GM21381 (cell line): ENCODE results near the gene KLHDC4.
"Not testable (repeated sequence)": the region's sequence is repeated elsewhere in the genome, so short reads cannot be mapped to it uniquely, and the experiment has no call there.

Experiments
- ATAC-seq: cut with Tn5 transposase; IDR thresholded peaks from one replicate; pipeline ENCODE4 v1.9.1; 2021; ENCODE audit warnings: mild to moderate bottlenecking, moderate library complexity; ENCODE audit not compliant: unreplicated experiment

Gene KLHDC4

GRCh38 chr16:87788730-87789436 lies 23.1 kb upstream of the KLHDC4 start:
- not testable (repeated sequence) for ATAC-seq

DNA sequence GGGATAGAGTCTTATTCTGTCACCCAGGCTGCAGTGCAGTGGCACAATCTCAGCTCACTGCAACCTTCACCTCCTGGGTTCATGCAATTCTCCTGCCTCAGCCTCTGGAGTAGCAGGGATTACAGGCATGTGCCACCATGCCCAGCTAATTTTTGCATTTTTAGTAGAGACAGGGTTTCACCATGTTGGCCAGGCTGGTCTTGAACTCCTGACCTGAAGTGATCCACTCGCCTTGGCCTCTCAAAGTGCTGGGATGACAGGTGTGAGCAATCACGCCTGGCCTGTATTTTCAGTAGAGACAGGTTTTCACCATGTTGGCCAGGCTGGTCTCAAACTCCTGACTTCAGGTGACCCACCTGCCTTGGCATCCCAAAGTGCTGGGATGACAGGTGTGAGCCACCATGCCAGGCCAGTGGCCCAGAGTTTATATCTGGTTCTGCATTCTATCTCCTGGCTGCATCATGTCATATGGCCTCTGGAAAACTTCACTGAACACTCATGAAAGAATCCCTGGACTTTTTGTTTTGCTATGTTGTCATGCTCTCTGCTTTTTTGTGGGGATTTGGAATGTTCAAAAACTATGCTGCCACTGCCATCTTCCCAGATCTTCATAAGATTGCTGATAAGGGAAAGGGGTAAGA lies 21.8 kb upstream of the KLHDC4 start:
- not testable (repeated sequence) for ATAC-seq

- no peak for ATAC-seq
Measured at GRCh38 chr16:87784812-87785211, 19.0 kb upstream of the KLHDC4 start.

DNA sequence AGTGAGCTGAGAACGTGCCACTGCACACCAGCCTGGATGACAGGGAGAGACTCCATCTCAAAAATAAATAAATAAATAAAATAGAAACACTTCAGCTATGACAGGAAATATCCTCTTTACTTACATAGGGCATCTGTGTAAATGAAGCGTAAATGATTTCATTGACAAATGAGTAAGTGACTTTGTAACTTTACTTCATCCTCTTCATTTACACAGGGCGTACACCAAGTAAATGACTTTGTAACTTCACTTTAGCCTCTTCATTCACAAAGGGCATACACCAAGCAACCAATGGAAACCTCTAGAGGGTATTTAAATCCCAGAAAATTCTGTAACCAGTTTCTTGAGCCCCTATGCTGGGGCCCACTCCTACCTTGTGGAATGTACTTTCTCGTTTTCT lies 16.2 kb upstream of the KLHDC4 start:
- ATAC-seq: no peak

DNA sequence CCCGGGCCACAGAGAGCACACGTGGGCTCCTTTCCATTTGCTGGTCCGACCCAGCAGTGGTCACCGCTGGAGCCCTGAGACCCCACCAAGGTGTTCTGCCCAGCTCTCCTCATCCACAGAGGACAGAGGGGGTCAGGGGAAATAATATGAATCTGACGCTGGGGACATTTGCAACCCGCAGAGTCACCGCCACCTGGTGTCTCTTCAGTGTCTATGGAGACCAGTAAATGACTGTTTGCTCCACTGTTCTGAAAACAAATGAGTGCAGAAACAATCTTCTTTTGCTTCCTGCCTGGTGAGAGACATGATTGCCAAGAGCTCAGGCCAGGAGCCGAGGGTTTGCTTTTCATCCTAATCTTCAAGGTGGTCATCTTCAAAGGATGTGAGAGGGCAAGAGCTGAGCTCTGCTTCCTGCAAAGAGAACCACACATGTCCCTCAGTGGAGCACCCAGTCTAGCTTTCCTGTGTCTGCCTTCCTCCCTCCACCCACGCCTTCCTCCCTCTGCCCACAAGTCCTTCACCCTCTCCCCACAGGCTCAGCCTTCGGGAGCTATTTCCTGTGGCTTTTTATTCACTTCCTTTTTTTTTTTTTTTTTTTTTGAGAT lies 14.7 kb upstream of the KLHDC4 start:
- no peak for ATAC-seq

DNA sequence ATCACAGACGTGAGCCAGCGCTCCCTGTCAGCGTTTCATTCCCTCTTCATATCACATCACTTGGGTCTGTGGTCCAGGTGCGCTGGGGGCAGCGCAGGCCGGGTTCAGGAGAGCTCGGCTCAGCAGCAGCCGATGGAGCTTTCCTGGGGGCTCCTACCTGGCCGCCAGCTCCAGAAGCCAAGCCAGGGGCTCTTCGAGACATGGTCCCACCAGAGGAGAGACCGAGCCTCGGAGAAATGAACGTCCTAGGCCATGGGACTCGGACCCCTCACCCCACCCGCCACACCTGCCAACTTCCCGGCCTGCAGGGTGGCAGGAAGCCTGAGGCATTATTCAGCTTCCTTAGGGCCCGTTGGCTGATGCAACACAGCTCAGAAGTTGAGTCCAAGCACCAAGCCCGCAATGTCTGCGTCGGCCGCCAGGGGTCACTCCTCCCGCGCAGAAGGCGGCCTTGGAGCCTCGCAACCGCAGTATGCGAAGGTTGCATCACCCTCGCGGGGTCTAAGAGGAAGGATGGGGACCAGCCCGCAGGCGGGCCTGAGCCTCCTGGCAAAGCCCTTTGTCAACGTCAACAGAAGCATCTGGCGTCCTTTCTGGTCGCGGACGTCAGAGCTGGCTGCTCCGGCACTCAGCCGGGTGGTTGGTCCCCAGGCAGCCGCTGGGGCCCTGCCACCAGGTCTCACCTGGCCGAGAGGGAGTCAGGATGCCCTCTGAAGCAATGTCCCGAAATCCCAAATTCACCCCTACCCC lies 13.2 kb upstream of the KLHDC4 start:
- ATAC-seq: peak; percentile 57

DNA sequence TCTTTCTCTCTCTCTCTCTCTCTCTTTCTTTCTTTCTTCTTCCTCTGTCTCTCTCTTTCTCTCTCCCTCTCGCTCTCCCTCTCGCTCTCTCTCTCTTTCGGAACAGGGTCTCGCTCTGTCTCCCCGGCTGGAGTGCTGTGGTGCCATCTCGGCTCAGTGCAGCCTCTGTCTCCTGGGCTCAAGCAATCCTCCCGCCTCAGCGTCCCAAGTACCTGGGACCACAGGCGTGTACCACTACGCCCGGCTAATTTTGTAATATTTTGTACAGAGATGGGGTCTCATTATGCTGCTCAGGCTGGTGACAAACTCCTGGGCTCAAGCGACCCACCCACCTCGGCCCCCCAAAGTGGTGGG lies 12.7 kb upstream of the KLHDC4 start:
- ATAC-seq: no peak

GRCh38 chr16:87773836-87774235 lies 8.1 kb upstream of the KLHDC4 start:
- ATAC-seq: not testable (repeated sequence)

- ATAC-seq: not testable (repeated sequence)
Measured at GRCh38 chr16:87767456-87767855, 1.7 kb upstream of the KLHDC4 start.

DNA sequence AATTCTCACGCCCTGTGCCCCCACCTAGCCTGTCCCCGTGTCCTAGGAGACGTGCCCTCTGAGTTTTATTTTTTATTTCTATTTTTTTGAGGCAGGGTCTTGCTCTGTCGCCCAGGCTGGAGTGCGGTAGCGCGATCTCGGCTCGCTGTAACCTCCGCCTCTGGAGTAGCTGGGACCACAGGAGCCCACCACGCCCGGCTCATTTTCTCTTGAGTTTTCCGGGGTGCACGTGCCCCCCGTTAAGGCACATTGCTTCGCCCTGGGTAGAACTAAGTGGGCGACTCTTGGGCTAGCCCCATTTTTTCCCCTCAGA lies 655 bp upstream of the KLHDC4 start:
- ATAC-seq: no peak

- ATAC-seq: peak; percentile 36
Measured at GRCh38 chr16:87765473-87765775, 362 bp downstream of the KLHDC4 start.

DNA sequence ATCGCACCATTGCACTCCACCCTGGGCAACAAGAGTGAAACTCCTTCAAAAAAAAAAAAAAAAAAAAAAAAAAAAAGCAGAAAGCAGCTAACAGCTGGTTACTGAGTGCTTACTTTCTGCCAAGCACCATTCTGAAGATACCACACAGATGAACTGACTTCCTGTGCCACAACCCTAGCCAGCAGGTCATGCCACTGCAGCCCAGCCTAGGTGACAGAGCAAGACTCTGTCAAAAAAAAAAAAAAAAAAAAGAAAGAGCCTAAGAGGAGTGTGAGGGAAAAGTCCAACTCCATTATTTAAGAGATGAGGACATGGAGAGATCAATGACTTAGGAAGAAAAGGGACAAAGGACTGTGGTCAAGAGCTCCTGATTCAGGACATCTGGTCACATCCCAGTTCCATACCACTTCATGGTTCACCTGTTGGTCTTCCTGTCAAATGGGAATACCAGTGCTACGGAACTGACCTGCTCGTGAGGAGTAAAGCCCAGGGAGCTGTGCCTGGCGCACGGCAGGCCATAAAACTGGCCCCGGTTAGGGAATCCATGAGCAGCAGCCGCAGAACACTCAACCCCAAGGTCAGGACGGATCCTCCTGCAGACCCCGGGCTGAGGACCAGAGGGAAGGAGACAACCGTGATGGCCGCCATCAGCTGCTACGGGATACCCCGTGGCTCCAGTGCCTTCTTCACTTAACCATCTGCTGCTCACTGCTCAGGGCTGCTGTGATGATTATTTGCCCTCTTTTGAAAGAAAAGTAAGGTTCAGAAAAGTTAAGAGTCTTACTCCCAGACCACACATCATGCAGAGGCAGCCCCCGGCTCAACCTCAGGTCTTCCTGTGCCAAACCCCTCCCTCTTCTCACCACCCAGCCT lies 950 bp downstream of the KLHDC4 start:
- peak; percentile 13 for ATAC-seq

- ATAC-seq: no peak
Measured at GRCh38 chr16:87762620-87763019, 3.2 kb downstream of the KLHDC4 start.

DNA sequence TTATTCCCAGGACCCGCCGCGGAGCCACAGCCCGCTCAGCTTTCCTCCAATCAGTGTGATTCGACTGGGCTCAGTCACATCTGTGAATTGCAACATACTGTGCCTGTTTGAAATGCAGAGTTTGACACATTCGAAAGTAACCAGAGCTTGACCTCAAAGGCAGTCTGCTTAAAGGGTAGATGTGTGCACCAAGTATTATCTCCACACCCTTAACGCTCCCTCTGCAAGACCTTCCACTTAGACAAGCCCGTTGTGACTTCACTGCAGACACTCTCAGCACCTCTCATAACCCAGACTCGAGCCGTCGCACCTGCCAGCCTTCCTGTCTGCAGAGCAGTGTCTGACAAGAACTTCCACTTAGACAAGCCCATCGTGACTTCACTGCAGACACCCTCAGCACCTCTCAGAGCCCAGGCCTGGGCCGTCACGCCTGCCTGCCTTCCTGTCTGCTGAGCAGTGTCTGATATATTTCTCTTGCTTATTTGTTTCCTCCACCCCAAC lies 3.7 kb downstream of the KLHDC4 start:
- ATAC-seq: no peak

GRCh38 chr16:87761060-87761459 lies 4.7 kb downstream of the KLHDC4 start:
- no peak for ATAC-seq

GRCh38 chr16:87757841-87758426 lies 7.9 kb downstream of the KLHDC4 start:
- ATAC-seq: no peak

DNA sequence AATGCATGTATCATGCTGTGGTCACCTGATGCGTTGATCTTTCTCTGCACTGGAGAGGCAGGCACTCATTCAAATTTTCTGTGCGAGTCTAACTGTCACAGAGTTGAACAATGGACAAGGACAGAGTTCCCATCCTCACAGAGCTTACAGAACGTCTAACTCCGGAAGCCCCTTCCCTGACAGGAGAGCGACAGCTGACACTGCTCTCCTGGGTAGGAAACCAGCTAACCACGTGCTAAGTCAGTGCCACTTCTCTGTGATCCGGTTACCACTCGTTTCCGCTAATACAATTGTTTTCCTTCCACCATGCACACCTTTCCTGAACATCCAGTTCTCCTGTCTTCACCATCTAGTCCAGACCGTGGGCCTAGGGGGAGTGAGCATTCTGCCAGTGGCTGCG lies 11.3 kb downstream of the KLHDC4 start:
- ATAC-seq: no peak

DNA sequence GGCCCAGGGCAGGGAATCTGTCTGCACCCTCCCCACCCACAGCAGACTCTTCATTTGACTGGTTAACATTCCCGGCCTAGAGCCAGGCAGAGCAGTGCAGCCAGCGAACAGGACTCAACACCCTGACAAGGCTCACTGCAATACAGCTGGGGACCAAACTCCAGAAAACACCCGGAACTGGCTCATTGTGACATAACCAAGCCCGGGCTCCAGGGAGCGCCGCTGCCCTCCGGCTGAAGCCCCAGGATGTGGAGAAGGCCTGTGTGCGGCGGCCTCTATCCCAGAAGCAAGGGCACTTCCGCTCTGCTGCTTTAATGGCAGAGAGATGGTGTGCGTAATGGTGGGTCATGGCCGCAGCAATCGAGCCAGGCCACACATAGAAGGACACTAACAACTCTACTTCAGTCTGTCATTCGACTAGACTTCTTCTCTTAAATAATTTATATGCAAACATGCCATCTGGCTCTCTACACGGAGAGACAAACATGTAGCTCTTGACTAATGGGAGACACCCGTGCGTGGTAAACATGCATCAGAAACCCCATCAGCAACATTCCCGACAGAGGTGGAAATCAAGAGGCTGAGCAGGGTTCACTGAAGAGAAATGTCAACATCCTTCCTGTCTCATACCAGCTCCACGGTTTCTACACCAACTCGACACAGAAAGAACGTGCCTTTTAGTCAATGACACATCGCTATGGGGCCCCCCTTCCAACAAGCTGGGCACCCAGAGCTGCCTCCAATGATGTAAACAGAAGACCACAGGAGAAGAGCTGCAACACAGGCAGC lies 18.0 kb downstream of the KLHDC4 start:
- ATAC-seq: no peak

- no peak for ATAC-seq
Measured at GRCh38 chr16:87746178-87746577, 19.6 kb downstream of the KLHDC4 start.
